Karpas-422 (cell line): ENCODE data around the gene NTSR1. TPM values are rescaled to one million over a fixed set of nuclear protein-coding genes. Genes with fewer than 3 reads are reported as not detected.

Experiments
- DNase-seq: peaks from one replicate; pipeline ENCODE4 v3.0.0-alpha.2; 2015
- H2AFZ ChIP-seq: fragments of 200-600 bp; sonication (generic); 2 replicates; pipeline ENCODE4 v1.6.1; 2014; ENCODE audit warnings: antibody characterized with exemption, low read length, mixed read lengths
- H3K27ac ChIP-seq: fragments of 200-600 bp; sonication (generic); 2 replicates; pipeline ENCODE4 v1.5.1; 2014; ENCODE audit warnings: mild to moderate bottlenecking, low read length, moderate library complexity
- H3K27me3 ChIP-seq: fragments of 200-600 bp; sonication (generic); 2 replicates; pipeline ENCODE4 v1.6.1; 2014; ENCODE audit warnings: low read length, mixed read lengths
- H3K36me3 ChIP-seq: fragments of 200-600 bp; sonication (generic); 2 replicates; pipeline ENCODE4 v1.6.1; 2014; ENCODE audit warnings: low read length, mixed read lengths; ENCODE audit not compliant: insufficient read depth
- H3K4me1 ChIP-seq: fragments of 200-600 bp; sonication (generic); 2 replicates; pipeline ENCODE4 v1.6.1; 2014; ENCODE audit warnings: mild to moderate bottlenecking, low read length, mixed read lengths
- H3K4me2 ChIP-seq: fragments of 200-600 bp; sonication (generic); 2 replicates; pipeline ENCODE4 v1.6.1; 2014; ENCODE audit warnings: low read length, low read depth, mild to moderate bottlenecking; ENCODE audit not compliant: poor library complexity, severe bottlenecking
- H3K4me3 ChIP-seq: fragments of 200-600 bp; sonication (generic); 2 replicates; pipeline ENCODE4 v1.5.1; 2014; ENCODE audit warnings: mild to moderate bottlenecking, antibody characterized with exemption, low read length, mixed read lengths
- H3K79me2 ChIP-seq: fragments of 200-600 bp; sonication (generic); 2 replicates; pipeline ENCODE4 v1.6.1; 2014; ENCODE audit warnings: mild to moderate bottlenecking, low read length, mixed read lengths
- H3K9ac ChIP-seq: fragments of 200-600 bp; sonication (generic); 2 replicates; pipeline ENCODE4 v1.6.0; 2014; ENCODE audit warnings: low read length
- H3K9me2 ChIP-seq: fragments of 200-600 bp; sonication (generic), shearing (Covaris generic); replicated peaks from 2 replicates; pipeline ENCODE4 v1.6.0; 2014; ENCODE audit warnings: mild to moderate bottlenecking, low read length, moderate library complexity; ENCODE audit not compliant: insufficient read depth
- H3K9me3 ChIP-seq: fragments of 300-700, 200-600 bp; sonication (generic); 2 replicates; pipeline ENCODE4 v1.6.1; 2014; ENCODE audit warnings: low read length, mixed read lengths
- H4K20me1 ChIP-seq: fragments of 200-600 bp; sonication (generic); 2 replicates; pipeline ENCODE4 v1.6.1; 2014; ENCODE audit warnings: mild to moderate bottlenecking, antibody characterized with exemption, low read length, low read depth; ENCODE audit not compliant: insufficient read depth
- total RNA-seq: library from RNA; depleted of rRNA; stranded (reverse); fragments of >200 nt; shearing (Covaris generic); gene quantifications from 2 replicates; pipeline ENCODE4 v1.2.3, GENCODE V29; 2014; ENCODE audit warnings: low replicate concordance

Gene NTSR1
- total RNA-seq, 1 experiment from 2014 or later, result not detected

GRCh38 chr20:62719250-62719935, 10.8 kb downstream of the NTSR1 start:
- no peaks in the 10 kb centered on the region for H3K9me2 ChIP-seq
- no peak overlapping the region for H3K4me2 ChIP-seq
- H3K27ac ChIP-seq, result no peak overlapping the region
- no peak overlapping the region for H2AFZ ChIP-seq
- H4K20me1 ChIP-seq, result no peaks in the 10 kb centered on the region
- H3K4me3 ChIP-seq, result no peak overlapping the region
- DNase-seq, result no peak
- no peaks in the 10 kb centered on the region for H3K4me1 ChIP-seq
- H3K9me3 ChIP-seq, result no peaks in the 10 kb centered on the region; the same call in 1 of the 2 replicates
- H3K79me2 ChIP-seq, result no peaks in the 10 kb centered on the region
- H3K9ac ChIP-seq, result no peak overlapping the region
- H3K36me3 ChIP-seq, result no peaks in the 10 kb centered on the region
- no peaks in the 10 kb centered on the region for H3K27me3 ChIP-seq

GRCh38 chr20:62721511-62722370, 13.1 kb downstream of the NTSR1 start:
- no peak overlapping the region for H3K4me3 ChIP-seq
- no peak overlapping the region for H3K4me2 ChIP-seq
- no peak overlapping the region for H3K9ac ChIP-seq
- no peaks in the 10 kb centered on the region for H3K36me3 ChIP-seq
- H4K20me1 ChIP-seq, result 0 out of 2 replicates have a peak, but pooled peaks cover 3% of the 10 kb centered on the region
- no peaks in the 10 kb centered on the region for H3K4me1 ChIP-seq
- H2AFZ ChIP-seq, result no peak overlapping the region
- no peak overlapping the region for H3K27ac ChIP-seq
- no peaks in the 10 kb centered on the region for H3K79me2 ChIP-seq
- no peaks in the 10 kb centered on the region; the same call in 1 of the 2 replicates for H3K9me3 ChIP-seq
- no peaks in the 10 kb centered on the region for H3K27me3 ChIP-seq
- no peak for DNase-seq
- no peaks in the 10 kb centered on the region for H3K9me2 ChIP-seq

GRCh38 chr20:62722627-62723026, 14.0 kb downstream of the NTSR1 start:
- H3K9me2 ChIP-seq, result no peaks in the 10 kb centered on the region

GRCh38 chr20:62723351-62723750, 14.7 kb downstream of the NTSR1 start:
- Histone ChIP-seq H3K4me1 (no peaks in the 10 kb centered on the region), H3K36me3 (no peaks in the 10 kb centered on the region), H4K20me1 (0 out of 2 replicates have a peak, but pooled peaks cover 3% of the 10 kb centered on the region), H3K79me2 (no peaks in the 10 kb centered on the region), H3K4me2 (no peak overlapping the region), H3K9ac (no peak overlapping the region), H3K27ac (no peak overlapping the region), H3K9me3 (no peaks in the 10 kb centered on the region; the same call in 1 of the 2 replicates), H3K9me2 (no peaks in the 10 kb centered on the region), H3K27me3 (no peaks in the 10 kb centered on the region), H3K4me3 (no peak overlapping the region), H2AFZ (no peak overlapping the region)
- DNase-seq, result no peak

More at GRCh38 chr20:62722627-62723026, 14.0 kb downstream of the NTSR1 start:
- no peaks in the 10 kb centered on the region for H3K79me2 ChIP-seq
- no peaks in the 10 kb centered on the region for H3K4me1 ChIP-seq
- 0 out of 2 replicates have a peak, but pooled peaks cover 3% of the 10 kb centered on the region for H4K20me1 ChIP-seq
- H3K27ac ChIP-seq, result no peak overlapping the region
- no peaks in the 10 kb centered on the region for H3K27me3 ChIP-seq
- no peak overlapping the region for H3K4me3 ChIP-seq
- DNase-seq, result no peak
- H3K9me3 ChIP-seq, result no peaks in the 10 kb centered on the region; the same call in 1 of the 2 replicates
- H3K36me3 ChIP-seq, result no peaks in the 10 kb centered on the region
- no peak overlapping the region for H3K4me2 ChIP-seq
- no peak overlapping the region for H3K9ac ChIP-seq
- H2AFZ ChIP-seq, result no peak overlapping the region

- no peak overlapping the region for H3K9ac ChIP-seq
- no peak overlapping the region for H3K4me3 ChIP-seq
- 0 out of 2 replicates have a peak, but pooled peaks cover 3% of the 10 kb centered on the region for H4K20me1 ChIP-seq
- H3K4me1 ChIP-seq, result no peaks in the 10 kb centered on the region
- H2AFZ ChIP-seq, result no peak overlapping the region
- no peak overlapping the region for H3K4me2 ChIP-seq
- no peaks in the 10 kb centered on the region for H3K9me2 ChIP-seq
- DNase-seq, result no peak
- no peak overlapping the region for H3K27ac ChIP-seq
- no peaks in the 10 kb centered on the region for H3K36me3 ChIP-seq
- no peaks in the 10 kb centered on the region for H3K79me2 ChIP-seq
- no peaks in the 10 kb centered on the region for H3K27me3 ChIP-seq
- no peaks in the 10 kb centered on the region; the same call in 1 of the 2 replicates for H3K9me3 ChIP-seq
These were observed 15.3 kb downstream of the NTSR1 start for GRCh38 chr20:62723768-62724450.

GRCh38 chr20:62724692-62725595, 16.3 kb downstream of the NTSR1 start:
- Histone ChIP-seq H3K27ac (no peak overlapping the region), H3K9me3 (no peaks in the 10 kb centered on the region; the same call in 1 of the 2 replicates), H3K4me2 (no peak overlapping the region), H3K9ac (no peak overlapping the region), H3K4me1 (no peaks in the 10 kb centered on the region), H2AFZ (no peak overlapping the region), H3K9me2 (no peaks in the 10 kb centered on the region), H3K27me3 (no peaks in the 10 kb centered on the region), H3K79me2 (no peaks in the 10 kb centered on the region), H3K4me3 (no peak overlapping the region), H4K20me1 (0 out of 2 replicates have a peak, but pooled peaks cover 3% of the 10 kb centered on the region), H3K36me3 (no peaks in the 10 kb centered on the region)
- no peak for DNase-seq

GRCh38 chr20:62725596-62726268, 17.1 kb downstream of the NTSR1 start:
- no peaks in the 10 kb centered on the region for H3K27me3 ChIP-seq
- H3K27ac ChIP-seq, result no peak overlapping the region
- H2AFZ ChIP-seq, result no peak overlapping the region
- no peaks in the 10 kb centered on the region for H3K4me1 ChIP-seq
- no peak overlapping the region for H3K4me2 ChIP-seq
- no peaks in the 10 kb centered on the region for H3K79me2 ChIP-seq
- H3K9me3 ChIP-seq, result no peaks in the 10 kb centered on the region; the same call in 1 of the 2 replicates
- H4K20me1 ChIP-seq, result 0 out of 2 replicates have a peak, but pooled peaks cover 3% of the 10 kb centered on the region
- no peaks in the 10 kb centered on the region for H3K36me3 ChIP-seq
- no peaks in the 10 kb centered on the region for H3K9me2 ChIP-seq
- no peak overlapping the region for H3K4me3 ChIP-seq
- no peak for DNase-seq
- H3K9ac ChIP-seq, result no peak overlapping the region
